ENCODE measurements around the gene DLGAP4.

The DLGAP4 gene

GRCh38 chr20:36310215-36310981 lies 4.3 kb downstream of the DLGAP4 start:
- DNase-seq = no peak

- no peak for DNase-seq
These were observed 5.2 kb downstream of the DLGAP4 start for GRCh38 chr20:36311141-36311853.

GRCh38 chr20:36311854-36312723 lies 6.0 kb downstream of the DLGAP4 start:
- no peak for DNase-seq

- no peak for DNase-seq
These were observed 6.7 kb downstream of the DLGAP4 start for GRCh38 chr20:36312724-36313441.

- no peak for DNase-seq
These were observed 7.3 kb downstream of the DLGAP4 start for GRCh38 chr20:36313476-36313875.

- no peak for DNase-seq
These were observed 7.8 kb downstream of the DLGAP4 start for GRCh38 chr20:36313926-36314325.

- DNase-seq = no peak
These were observed 8.8 kb downstream of the DLGAP4 start for GRCh38 chr20:36314734-36315544.

- no peak for DNase-seq
These were observed 9.6 kb downstream of the DLGAP4 start for GRCh38 chr20:36315545-36316351.

- DNase-seq = no peak
These were observed 11.5 kb downstream of the DLGAP4 start for GRCh38 chr20:36317675-36318074.

- no peak for DNase-seq
These were observed 12.0 kb downstream of the DLGAP4 start for GRCh38 chr20:36318166-36318565.

- DNase-seq = no peak
These were observed 13.5 kb downstream of the DLGAP4 start for GRCh38 chr20:36319356-36320260.

- DNase-seq = no peak
These were observed 14.2 kb downstream of the DLGAP4 start for GRCh38 chr20:36320261-36320897.

GRCh38 chr20:36320898-36321695 lies 15.0 kb downstream of the DLGAP4 start:
- DNase-seq = no peak

- no peak for DNase-seq
These were observed 16.0 kb downstream of the DLGAP4 start for GRCh38 chr20:36322131-36322530.

- DNase-seq = no peak
These were observed 24.0 kb downstream of the DLGAP4 start for GRCh38 chr20:36330091-36330490.

GRCh38 chr20:36331209-36331608 lies 25.1 kb downstream of the DLGAP4 start:
- no peak for DNase-seq

GRCh38 chr20:36333841-36334240 lies 27.7 kb downstream of the DLGAP4 start:
- DNase-seq = no peak

Data from NCI-H1092 (cell line).